Measurements from ENCODE around the gene ADAMTS18. TPM values are rescaled to one million over a fixed set of nuclear protein-coding genes. Genes with fewer than 3 reads are reported as not detected.

The ADAMTS18 gene
- total and polyA plus RNA-seq, 9 of the 15 experiments (the other 6 are each of a cell fraction or from before 2014, with no cell fraction given), result not detected

DNA sequence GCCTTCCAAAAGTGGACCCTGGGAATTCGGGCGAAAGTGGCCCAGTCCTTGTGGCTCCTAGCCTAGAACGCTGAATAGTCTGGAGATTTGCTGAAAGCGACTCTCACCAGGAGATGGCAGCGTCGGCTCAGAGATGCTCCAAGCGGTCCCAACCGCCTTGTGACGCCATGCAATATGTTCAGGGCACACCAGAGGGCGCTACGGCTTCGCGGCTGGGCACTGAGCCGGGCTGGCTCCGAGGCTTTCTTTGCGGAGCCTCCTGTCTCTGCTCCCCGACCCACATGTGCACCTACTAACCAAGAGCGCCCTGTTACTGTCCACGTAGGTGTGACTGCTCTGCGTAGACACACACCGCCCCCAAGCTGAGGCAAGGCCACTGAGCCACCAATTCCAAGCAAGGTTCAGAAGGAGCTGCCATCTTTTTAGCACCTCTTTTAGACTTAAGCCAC lies 198.7 kb downstream of the ADAMTS18 start:
- Histone ChIP-seq H3K4me2 (ENCODE audit: insufficient read depth, low read length) (0 out of 2 replicates have a peak overlapping the region, but pooled peaks have one; percentile 33), H4K20me1 (replicated peaks; ENCODE audit: control insufficient read depth, insufficient read depth, low read length) (no peaks in the 10 kb centered on the region), H3K9me3 (replicated peaks; ENCODE audit: control insufficient read depth, insufficient read depth, low read depth, low read length) (no peaks in the 10 kb centered on the region), H2AFZ (ENCODE audit: low read depth, low read length) (peak overlapping the region; percentile 46; the same call in 1 of the 2 replicates), H3K4me1 (replicated peaks in 1 of 2; ENCODE audit: control insufficient read depth in 2 of 2, insufficient read depth in 2 of 2, low read length in 2 of 2) (no peaks in the 10 kb centered on the region), H3K27ac (ENCODE audit: extremely low read depth, low read depth, low read length) (no peak overlapping the region), H3K9ac (ENCODE audit: insufficient read depth in 1 of 2, low read depth in 2 of 2, low read length in 2 of 2) (no peak overlapping the region), H3K36me3 (ENCODE audit: control insufficient read depth, insufficient read depth, low read length) (no peaks in the 10 kb centered on the region), H3K9me1 (ENCODE audit: control insufficient read depth, insufficient read depth, low read length) (no peaks in the 10 kb centered on the region), H3K4me3 (no peak overlapping the region), H3K79me2 (ENCODE audit: control insufficient read depth, insufficient read depth, low read length) (no peaks in the 10 kb centered on the region), H3K27me3 (ENCODE audit: control insufficient read depth in 2 of 2, insufficient read depth in 2 of 2, low read length in 2 of 2) (peaks cover 3 to 8% of the 10 kb centered on the region in 2 experiments; a peak in 3 of 5 replicates)
- intact Hi-C loops (cut with micrococcal nuclease), result loop anchor here (1.0 to 10.0 kb wide), 6 partner anchors 179 to 769 kb away; no protein-coding TSS in a partner anchor
- ChIA-PET CTCF (ENCODE audit: low intra/inter-chr PET ratio) (interaction anchor here (0.6 to 4.3 kb wide), 9 partner anchors 174 to 999 kb away, joined by 3 to 92 read pairs (median 5); no protein-coding TSS in a partner anchor), POLR2A (no interaction called here)
- in situ Hi-C loops (cut with MboI), result loop anchor here (5.0 to 25.0 kb wide), 2 partner anchors 346 to 726 kb away; no protein-coding TSS in a partner anchor
- ATAC-seq (peak; percentile 97), FAIRE-seq (peak; percentile 99), DNase-seq (ENCODE audit: extremely low read depth in 1 of 4, low spot score in 3 of 4) (peak; percentile 83 to 90 (median 88))
- WGBS (ENCODE audit: insufficient coverage, low coverage, missing lambda C conversion rate), result under 1% methylated on average over 20 of the region's 21 CpGs
- BruUV-seq (replicated peaks), result no TSS peak
- TF ChIP-seq ASH1L (IDR thresholded peaks at IDR 0.05; ENCODE audit: borderline replicate concordance, low read depth, partially characterized antibody) (no peak), RNF2 (IDR thresholded peaks at IDR 0.05) (no peak), MYC (IDR thresholded peaks at IDR 0.05; ENCODE audit: low read depth, low read length) (peak; percentile 38; the same call in 1 of the 2 replicates), MYC (CRISPR knock-in tag; IDR thresholded peaks at IDR 0.05; ENCODE audit: borderline replicate concordance, low read depth) (no peak), CC2D1A (IDR thresholded peaks at IDR 0.05) (peak; percentile 88), LCOR (CRISPR knock-in tag; IDR thresholded peaks at IDR 0.05) (0 out of 2 replicates have a peak, but pooled peaks have one; percentile 68), CREB1 (IDR thresholded peaks at IDR 0.05) (0 out of 2 replicates have a peak, but pooled peaks have one; percentile 55), CREB1 (CRISPR knock-in tag; IDR thresholded peaks at IDR 0.05) (peak; percentile 85), ATF1 (CRISPR knock-in tag; IDR thresholded peaks at IDR 0.05) (peak; percentile 42; the same call in 1 of the 2 replicates), ATF1 (tag; IDR thresholded peaks at IDR 0.05) (peak; percentile 81), NONO (IDR thresholded peaks at IDR 0.05; ENCODE audit: low read depth in 2 of 2, low read length in 1 of 2) (0 out of 4 replicates have a peak, but pooled peaks of 1 of the 2 experiments have one; percentile 28), MYNN (IDR thresholded peaks at IDR 0.05) (0 out of 2 replicates have a peak, but pooled peaks have one; percentile 31), MYNN (CRISPR knock-in tag; IDR thresholded peaks at IDR 0.05) (no peak), XRCC5 (IDR thresholded peaks at IDR 0.05; ENCODE audit: low read depth, low read length) (peak; percentile 88), SMC3 (conservative IDR thresholded peaks at IDR 0.05; ENCODE audit: insufficient read depth, low read depth, low read length) (peak; percentile 100)
- TF ChIP-seq, protein P1, sequence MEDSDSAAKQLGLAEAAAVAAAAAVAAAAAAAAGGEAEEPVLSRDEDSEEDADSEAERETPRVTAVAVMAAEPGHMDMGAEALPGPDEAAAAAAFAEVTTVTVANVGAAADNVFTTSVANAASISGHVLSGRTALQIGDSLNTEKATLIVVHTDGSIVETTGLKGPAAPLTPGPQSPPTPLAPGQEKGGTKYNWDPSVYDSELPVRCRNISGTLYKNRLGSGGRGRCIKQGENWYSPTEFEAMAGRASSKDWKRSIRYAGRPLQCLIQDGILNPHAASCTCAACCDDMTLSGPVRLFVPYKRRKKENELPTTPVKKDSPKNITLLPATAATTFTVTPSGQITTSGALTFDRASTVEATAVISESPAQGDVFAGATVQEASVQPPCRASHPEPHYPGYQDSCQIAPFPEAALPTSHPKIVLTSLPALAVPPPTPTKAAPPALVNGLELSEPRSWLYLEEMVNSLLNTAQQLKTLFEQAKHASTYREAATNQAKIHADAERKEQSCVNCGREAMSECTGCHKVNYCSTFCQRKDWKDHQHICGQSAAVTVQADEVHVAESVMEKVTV (CRISPR knock-in tag; IDR thresholded peaks at IDR 0.05), result peak; percentile 98
- TF ChIP-seq, protein P2, sequence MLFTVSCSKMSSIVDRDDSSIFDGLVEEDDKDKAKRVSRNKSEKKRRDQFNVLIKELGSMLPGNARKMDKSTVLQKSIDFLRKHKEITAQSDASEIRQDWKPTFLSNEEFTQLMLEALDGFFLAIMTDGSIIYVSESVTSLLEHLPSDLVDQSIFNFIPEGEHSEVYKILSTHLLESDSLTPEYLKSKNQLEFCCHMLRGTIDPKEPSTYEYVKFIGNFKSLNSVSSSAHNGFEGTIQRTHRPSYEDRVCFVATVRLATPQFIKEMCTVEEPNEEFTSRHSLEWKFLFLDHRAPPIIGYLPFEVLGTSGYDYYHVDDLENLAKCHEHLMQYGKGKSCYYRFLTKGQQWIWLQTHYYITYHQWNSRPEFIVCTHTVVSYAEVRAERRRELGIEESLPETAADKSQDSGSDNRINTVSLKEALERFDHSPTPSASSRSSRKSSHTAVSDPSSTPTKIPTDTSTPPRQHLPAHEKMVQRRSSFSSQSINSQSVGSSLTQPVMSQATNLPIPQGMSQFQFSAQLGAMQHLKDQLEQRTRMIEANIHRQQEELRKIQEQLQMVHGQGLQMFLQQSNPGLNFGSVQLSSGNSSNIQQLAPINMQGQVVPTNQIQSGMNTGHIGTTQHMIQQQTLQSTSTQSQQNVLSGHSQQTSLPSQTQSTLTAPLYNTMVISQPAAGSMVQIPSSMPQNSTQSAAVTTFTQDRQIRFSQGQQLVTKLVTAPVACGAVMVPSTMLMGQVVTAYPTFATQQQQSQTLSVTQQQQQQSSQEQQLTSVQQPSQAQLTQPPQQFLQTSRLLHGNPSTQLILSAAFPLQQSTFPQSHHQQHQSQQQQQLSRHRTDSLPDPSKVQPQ (CRISPR knock-in tag; IDR thresholded peaks at IDR 0.05; ENCODE audit: borderline replicate concordance), result no peak
- TF ChIP-seq, protein P3, sequence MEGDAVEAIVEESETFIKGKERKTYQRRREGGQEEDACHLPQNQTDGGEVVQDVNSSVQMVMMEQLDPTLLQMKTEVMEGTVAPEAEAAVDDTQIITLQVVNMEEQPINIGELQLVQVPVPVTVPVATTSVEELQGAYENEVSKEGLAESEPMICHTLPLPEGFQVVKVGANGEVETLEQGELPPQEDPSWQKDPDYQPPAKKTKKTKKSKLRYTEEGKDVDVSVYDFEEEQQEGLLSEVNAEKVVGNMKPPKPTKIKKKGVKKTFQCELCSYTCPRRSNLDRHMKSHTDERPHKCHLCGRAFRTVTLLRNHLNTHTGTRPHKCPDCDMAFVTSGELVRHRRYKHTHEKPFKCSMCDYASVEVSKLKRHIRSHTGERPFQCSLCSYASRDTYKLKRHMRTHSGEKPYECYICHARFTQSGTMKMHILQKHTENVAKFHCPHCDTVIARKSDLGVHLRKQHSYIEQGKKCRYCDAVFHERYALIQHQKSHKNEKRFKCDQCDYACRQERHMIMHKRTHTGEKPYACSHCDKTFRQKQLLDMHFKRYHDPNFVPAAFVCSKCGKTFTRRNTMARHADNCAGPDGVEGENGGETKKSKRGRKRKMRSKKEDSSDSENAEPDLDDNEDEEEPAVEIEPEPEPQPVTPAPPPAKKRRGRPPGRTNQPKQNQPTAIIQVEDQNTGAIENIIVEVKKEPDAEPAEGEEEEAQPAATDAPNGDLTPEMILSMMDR (IDR thresholded peaks at IDR 0.05 in 2 of 3, conservative IDR thresholded peaks at IDR 0.05 in 1 of 3; ENCODE audit: insufficient read depth in 2 of 3, low read depth in 1 of 3, low read length in 3 of 3), result peak; percentile 99 to 100 (median 99)
